GM12872 (cell line): ENCODE measurements around the gene GRID2.

Source experiments
- TF ChIP-seq, protein P1 (sequence below): IDR thresholded peaks from 3 replicates; pipeline ENCODE4 v1.5.1; 2011; ENCODE audit warnings: low read depth, mild to moderate bottlenecking, low read length, moderate library complexity; ENCODE audit not compliant: insufficient read depth

The GRID2 gene

DNA sequence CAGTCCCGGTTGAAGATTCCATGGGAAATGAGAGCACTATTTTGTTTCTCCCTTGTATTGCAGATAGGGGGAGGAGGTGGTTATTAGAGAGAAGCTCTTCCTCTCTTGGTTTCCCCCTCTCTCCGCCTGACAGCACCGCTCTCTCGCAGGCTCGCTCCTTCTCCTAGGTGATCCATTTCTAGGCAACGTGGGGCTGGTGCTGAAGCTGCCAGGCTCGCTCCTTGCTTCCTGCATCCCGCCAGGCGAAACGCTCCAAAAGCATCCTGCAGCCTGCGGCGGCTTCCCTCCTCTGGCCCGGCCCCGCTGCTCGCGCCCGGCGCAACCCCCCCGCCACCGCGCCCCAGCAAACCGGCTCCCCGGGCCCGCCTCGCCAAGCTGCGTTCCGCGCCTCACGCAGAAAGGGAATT lies at the start of gene GRID2:
TSS of gene GRID2 (plus strand) at position 346 of the 407 bp plus-strand sequence.
- TF ChIP-seq, protein P1, sequence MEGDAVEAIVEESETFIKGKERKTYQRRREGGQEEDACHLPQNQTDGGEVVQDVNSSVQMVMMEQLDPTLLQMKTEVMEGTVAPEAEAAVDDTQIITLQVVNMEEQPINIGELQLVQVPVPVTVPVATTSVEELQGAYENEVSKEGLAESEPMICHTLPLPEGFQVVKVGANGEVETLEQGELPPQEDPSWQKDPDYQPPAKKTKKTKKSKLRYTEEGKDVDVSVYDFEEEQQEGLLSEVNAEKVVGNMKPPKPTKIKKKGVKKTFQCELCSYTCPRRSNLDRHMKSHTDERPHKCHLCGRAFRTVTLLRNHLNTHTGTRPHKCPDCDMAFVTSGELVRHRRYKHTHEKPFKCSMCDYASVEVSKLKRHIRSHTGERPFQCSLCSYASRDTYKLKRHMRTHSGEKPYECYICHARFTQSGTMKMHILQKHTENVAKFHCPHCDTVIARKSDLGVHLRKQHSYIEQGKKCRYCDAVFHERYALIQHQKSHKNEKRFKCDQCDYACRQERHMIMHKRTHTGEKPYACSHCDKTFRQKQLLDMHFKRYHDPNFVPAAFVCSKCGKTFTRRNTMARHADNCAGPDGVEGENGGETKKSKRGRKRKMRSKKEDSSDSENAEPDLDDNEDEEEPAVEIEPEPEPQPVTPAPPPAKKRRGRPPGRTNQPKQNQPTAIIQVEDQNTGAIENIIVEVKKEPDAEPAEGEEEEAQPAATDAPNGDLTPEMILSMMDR = no peak

DNA sequence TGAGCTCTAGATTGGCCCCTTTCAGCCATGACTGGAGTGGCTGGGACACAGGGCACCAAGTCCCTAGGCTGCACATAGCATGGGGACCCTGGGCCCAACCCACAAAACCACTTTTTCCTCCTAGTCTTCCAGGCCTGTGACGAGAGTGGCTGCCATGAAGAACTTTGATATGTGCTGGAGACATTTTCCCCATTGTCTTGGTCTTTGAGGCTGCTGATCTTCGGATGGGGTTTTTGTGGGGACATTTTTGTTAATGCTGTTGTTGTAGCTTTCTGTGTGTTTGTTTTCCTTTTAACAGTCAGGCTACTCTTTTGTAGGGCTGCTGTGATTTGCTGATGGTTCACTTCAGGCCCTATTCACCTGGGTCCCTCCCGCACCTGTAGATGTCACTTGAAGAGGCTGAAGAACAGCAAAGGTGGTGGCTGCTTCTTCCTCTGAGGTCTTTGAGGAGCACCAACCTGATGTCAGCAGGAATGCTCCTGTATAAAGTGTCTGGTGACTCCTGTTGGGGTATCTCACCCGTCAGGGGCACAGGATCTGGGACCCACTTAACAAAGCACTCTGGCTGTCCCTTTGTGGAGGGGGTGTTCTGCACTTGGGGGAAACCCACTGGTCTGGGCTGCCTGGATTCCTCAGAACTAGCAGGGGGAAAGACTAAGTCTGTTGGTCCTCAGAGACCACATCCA lies 49.6 kb upstream of the GRID2 start:
- TF ChIP-seq, protein P1 = no peak

DNA sequence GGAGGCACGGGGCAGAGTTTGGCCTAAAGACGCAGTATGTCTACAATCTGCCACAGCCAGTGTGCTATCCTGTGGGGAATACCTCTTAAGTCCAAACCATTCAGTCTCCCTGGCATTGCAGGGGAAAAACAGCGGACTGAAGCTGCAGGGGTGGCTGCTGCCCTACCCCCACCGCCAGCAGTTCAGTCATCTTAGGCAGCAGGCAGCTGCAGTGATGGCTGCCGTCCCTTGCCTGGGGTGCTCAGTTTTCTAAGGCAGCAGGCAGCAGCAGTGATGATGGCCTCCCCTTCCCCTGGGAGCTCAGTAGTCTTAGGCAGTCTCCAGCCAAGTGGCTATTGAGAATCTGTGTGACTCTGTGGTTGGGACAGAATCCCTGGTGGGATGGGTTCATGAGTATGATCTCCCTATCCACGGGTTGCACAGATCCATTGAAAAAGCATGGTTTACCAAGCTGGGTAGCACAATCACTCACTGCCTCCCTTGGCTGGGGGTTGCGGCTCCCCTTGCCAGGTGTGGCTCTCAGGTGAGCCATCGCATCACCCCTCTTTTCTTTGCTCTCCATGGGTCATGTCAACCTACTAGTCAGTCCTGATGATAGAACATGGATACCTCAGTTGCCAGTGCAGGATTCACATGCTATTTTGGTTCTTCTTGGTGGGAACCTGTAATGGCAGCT lies 48.9 kb upstream of the GRID2 start:
- TF ChIP-seq, protein P1 = no peak

DNA sequence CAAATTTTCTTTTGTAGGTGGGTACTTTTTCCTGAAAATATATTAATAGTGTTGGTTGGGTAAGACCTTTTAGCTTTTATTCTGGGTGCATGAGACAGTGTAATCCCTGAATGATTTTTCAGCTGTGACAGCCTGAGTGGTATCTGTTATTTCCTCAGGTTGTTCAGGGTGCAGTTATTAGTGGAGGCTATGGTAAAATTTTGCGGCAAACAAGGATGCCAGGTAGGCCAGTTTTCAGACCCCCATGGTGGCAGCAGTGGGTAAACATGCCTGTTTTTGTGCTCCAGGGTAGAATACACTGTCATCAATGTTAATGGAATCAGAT lies 47.9 kb upstream of the GRID2 start:
- TF ChIP-seq, protein P1 = no peak

DNA sequence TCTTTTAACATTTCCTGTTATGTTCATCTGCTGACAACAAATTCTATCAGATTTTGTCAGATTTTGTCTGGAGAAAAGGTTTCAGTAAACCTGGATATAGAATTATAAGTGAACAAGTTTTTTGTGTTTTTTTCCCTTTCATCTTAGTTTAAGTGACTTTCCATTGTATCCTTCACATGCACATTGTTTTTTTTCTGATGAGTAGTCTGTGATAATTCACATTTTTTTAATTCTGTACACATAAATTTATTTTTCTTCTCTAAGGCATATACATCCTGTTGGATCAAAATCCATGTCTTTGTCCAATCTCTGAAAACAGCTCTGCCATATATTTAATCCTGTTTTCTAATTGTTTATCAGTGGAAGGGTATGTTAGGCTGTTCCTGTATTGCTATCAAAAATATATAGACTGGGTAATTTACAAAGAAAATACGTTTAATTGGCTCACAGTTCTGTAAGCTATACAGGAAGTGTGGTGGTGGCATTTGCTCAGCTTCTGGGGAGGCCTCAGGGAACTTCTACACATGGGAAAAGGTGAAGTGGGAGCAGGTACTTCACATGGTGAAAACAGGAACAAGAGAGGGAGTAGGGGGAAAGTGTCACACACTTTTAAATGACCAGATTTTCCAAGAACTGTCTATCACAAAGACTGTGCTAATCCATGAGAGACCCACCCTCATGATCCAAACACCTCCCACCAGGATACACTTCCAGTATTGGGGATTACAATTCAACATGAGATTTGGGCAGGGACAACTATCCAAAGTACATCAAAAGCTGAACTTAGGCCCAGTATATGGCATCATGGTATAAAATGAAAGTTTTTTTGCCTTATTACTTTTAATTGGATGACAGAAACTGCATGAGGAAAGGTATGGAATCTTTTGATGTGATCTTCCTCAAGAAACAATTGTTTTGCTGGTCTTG lies 45.6 kb upstream of the GRID2 start:
- TF ChIP-seq, protein P1 = no peak

DNA sequence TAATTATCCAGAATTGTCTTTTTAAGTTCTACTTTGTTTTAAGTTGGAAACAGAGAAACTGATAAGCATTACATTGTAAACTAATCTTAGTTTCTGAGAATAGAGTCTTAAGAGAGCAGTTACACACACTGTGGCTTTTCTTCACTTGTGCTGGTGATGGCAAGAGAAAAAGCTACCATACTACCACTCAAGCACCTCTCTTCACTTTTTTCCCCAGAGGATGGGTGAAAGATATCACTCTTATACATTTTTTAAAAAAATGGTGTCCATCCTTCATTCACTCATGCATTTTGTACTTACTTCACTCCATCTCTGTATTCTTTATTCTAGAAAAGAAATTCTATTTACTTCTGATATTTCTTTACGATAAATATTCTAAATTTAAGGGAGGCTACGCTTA lies 42.5 kb upstream of the GRID2 start:
- TF ChIP-seq, protein P1 = no peak

DNA sequence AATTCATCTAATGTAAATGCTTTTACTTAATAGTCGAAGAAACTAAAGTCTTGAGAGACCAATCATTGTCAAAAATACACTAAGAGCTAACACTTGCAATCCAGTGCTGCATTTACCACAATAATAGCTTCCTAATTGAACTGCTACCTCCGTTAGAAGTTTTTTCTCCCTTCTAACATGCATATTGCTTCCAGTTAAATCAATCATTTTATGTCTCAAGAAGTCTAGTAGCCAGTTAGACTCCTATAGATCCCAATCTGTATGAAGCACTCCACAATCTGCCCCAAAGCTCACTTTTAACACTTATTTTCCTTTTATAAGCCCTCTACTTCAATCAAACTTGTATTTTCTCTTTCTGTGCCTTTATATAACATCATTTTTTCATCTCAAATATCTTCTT lies 41.4 kb upstream of the GRID2 start:
- TF ChIP-seq, protein P1 = no peak
